ENCODE measurements around the gene JUND.
A peak's percentile ranks its signal among the peaks of the same experiment; 100 is the strongest.

Gene JUND

GRCh38 chr19:18308051-18308947, 26.9 kb upstream of the JUND start:
- peak; percentile 20 for DNase-seq (ENCODE audit: low spot score)

DNA sequence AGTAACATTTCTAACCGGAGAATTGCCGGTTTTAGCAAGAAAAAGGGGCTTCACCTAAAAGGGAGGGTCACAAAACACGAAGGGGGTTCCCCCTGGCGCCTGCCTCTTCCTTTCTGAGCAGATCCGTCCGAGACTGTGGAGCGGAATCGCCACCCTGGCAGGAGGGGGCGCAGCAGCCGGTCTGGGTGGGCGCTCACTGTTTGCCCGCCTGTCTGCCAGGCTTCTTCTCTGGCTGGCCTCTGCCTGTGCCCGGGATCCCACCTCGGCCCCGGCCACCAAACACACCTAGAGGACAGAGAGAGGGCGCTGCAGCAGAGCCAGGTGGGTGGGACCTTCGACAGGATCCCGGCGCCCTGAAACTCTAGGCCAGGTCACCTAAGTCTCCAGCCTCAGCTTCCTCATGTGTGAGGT, 25.9 kb upstream of the JUND start:
- peak; percentile 26 for DNase-seq (ENCODE audit: low spot score)

DNA sequence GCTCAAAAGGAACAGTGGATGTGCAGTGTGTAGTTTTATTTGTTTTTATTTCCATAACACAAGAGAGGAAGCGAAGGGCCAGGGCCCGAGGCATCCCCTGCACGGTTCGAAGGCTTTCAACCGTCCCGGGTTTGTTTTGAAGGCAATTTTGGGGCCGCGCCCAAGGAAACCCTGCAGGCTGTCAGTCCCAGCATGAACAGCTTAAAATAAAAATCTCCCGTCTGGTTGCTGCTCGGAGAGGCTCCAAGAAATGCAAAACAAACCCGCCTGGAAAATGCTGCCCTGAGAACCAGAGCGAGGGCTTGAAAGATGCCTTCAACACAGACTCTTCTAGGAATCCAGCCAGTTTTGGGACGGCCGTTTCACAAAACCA, 25.5 kb upstream of the JUND start:
- DNase-seq (ENCODE audit: low spot score) = peak; percentile 9

DNA sequence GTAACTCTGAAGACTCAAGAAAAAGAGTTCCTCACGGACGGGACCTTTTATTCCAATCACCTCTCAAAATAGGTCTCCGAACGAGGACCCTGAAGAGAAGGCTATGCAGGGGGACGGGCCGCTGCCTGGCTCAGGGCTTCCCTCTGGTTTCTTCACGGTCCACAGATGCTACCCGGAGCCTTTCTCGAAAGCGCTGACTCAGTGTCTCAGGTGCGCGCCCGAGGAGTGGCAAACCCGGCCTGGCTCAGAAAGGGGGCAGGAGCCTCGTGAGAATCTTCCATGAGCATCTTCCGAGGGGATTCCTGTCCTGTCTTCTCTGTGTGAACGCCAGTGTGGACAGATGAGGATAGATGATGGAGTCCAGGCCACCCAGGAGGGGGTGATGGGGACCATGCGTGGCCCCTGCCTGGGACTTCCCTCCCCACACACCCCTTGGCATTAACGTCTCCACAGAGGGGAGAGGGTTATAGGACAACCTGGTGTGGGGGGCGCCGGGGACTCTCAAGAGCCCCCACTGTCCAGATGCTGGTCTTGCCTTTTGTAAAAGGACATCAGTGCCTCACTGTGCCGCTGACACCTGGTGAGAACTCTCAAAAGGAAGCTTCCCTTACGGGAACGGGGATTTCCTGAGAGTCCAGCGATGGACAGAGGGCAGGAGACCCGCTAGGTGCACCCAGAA, 24.9 kb upstream of the JUND start:
- DNase-seq (ENCODE audit: low spot score) = peak; percentile 13

- peak; percentile 52 for DNase-seq (ENCODE audit: low spot score)
Observed at GRCh38 chr19:18304458-18305310, 23.3 kb upstream of the JUND start.

DNA sequence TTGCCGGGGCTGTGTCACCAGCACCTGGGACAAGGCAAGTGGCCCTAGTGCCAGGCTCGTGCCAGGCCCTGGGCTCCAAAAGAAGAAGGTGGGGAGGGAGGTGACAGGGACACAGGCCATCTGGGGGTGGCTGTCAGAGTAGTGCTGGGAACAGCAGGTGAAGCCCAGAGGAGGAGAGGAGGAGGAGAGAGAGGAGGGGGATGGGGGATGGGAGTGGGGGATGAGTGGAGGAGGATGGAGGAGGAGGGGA, 22.7 kb upstream of the JUND start:
- DNase-seq (ENCODE audit: low spot score) = peak; percentile 37

- DNase-seq (ENCODE audit: low spot score) = no peak
Observed at GRCh38 chr19:18301718-18302111, 20.3 kb upstream of the JUND start.

DNA sequence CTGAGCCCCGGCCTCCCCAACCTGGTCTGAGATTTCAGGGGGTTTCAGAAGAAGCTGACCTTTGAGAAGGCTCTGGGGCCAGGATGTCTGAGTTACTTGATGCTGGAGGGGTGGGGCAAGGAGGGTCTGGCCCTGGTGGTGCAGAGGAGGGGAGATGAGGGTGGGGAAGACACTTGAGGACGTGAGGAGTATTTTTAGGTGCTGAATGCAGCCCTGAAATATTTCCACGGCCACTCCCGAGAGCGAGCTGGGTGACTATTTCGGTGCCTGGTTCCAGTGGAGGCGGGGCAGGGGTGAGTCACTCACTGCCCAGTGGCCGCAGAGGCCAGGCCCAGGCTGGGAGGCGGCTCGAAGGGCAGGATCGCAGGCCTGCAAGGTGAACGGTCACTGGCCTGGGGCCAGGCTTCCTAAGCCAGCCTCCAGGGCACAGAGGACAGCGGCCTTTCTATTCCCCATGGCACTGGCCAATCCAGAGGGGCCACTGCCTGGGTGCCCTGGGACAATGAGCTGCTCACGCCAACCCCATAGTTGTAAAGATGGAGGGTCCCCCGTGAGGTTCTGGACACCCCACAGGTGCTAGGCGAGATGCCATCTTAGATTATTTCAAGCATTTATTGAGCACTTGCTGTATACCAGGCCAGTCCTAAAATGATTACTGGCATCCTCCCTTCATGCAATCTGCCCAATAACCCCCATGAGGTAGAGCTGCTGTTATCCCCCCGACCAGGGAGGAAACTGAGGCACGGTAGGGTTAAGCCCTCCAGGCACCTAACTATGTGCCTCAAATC, 19.7 kb upstream of the JUND start:
- DNase-seq (ENCODE audit: low spot score) = no peak

DNA sequence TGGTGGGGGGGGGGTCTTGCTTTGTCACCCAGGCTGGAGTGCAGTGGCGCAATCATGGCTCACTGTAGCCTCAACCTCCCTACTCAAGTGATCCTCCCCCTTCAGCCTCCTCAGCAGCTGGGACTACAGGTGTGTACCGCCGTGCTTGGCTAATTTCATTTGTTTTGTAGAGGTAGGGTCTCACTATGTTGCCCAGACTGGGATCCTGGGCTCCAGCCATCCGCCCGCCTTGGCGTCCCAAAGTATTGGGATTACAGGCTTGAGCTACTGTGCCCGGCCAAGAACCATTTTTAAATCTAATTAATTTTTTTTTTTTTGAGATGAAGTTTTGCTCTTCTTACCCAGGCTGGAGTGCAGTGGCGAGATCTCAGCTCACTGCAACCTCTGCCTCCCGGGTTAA, 18.2 kb upstream of the JUND start:
- no peak for DNase-seq (ENCODE audit: low spot score)

- no peak for DNase-seq (ENCODE audit: low spot score)
Observed at GRCh38 chr19:18298601-18299000, 17.2 kb upstream of the JUND start.

GRCh38 chr19:18297308-18297707, 15.9 kb upstream of the JUND start:
- no peak for DNase-seq (ENCODE audit: low spot score)

DNA sequence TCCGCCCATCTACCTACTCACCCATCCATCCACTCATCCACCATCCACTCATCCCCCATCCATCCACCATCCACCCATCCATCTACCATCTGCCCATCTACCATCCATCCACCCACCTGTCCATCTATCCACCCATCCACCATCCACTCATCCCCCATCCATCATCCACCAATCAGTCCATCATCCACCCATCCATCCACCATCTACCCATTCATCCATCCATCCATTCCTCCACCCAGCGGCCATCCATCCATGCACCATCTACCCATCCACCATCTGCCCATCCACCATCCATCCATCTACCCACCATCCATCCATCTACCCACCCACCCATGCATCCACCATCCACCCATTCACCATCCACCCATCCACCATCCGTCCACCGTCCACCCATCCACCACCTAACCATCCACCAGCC, 13.6 kb upstream of the JUND start:
- DNase-seq (ENCODE audit: low spot score) = no peak

- no peak for DNase-seq (ENCODE audit: low spot score)
Observed at GRCh38 chr19:18294467-18294864, 13.0 kb upstream of the JUND start.

DNA sequence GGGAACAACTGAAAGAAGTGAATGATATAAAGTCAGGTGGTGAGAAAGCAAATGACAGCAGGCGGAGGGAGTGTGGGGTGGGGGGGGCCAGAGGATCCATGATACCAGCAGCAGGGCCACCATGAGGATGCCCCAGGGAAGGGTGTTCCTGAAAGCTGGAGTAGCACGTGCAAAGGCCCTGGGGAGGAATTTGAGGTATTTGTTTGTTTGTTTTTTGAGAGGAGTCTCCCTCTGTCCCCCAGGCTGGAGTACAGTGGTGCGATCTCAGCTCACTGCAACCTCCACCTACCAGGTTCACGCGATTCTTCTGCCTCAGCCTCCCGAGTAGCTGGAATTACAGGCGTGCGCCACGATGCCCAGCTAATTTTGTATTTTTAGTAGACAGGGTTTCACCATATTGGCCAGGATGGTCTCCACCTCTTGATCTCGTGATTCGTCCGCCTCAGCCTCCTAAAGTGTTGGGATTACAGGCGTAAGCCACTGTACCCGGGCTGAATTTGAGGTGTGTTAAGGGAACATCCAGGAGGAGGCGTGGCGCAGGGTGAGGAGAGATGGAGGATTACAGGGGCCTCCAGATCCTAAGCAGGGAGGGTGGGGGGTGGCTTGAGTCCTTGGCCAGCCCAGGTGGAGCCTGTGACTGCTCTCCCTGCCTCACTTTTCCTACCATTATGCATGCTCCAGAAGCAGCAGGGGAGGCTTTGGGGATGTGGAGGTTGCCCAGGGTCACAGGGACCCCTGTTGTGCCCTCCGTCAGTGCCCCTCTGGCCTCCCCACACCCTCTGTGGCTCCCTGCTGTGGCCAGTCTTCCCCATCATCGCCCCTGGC, 12.4 kb upstream of the JUND start:
- DNase-seq (ENCODE audit: low spot score) = peak; percentile 70

- peak; percentile 91 for DNase-seq (ENCODE audit: low spot score)
Observed at GRCh38 chr19:18292810-18293641, 11.6 kb upstream of the JUND start.

DNA sequence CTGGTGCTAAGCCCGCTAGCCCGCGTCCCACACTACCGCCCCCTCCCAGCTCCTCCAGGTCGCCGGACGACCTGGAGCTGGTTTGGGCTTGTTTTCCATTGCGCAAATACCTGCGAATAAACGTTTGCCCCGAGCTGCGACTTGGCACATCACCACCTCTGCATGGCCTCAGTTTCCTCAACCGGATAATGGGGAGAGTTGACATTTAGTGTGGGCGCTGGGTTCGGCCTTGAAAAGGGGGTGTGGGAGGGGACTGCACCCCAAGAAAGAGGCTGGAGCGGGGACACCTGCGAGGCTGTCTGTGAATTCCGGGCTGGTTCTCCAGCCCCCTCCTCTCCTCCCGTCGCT, 11.0 kb upstream of the JUND start:
- DNase-seq (ENCODE audit: low spot score) = no peak

GRCh38 chr19:18291590-18292461, 10.4 kb upstream of the JUND start:
- DNase-seq (ENCODE audit: low spot score) = peak; percentile 84

DNA sequence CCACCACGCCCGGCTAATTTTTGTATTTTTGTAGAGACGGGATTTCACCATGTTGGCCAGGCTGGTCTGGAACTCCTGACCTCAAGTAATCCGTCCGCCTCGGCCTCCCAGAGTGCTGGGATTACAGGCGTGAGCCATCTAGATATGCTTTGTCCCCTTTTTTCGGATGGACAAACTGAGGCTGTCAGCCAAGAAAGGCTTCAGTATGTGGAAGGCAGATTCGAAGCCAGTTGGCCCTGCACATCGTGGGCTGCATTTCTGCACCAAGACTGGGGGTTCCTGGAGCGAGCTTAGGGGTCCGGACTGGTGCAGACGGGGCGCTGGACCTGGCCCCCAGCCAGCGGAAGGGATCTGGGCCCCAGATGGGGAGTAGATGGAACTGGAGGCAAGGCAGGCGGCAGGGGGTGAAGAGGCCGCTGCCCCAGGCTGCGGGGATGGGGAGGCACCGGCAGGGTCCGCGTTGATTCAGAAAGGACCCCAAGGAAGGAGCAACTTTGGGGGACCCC, 9.7 kb upstream of the JUND start:
- DNase-seq (ENCODE audit: low spot score) = no peak
